Medulla oblongata (tissue), 1 donor: ENCODE results near the gene RAX.

ENCODE experiments used
- DNase-seq: peaks from one replicate; pipeline ENCODE4 v3.0.0-alpha.2; 2015; ENCODE audit errors: extremely low spot score

Gene RAX

GRCh38 chr18:59246796-59247195 lies 26.5 kb downstream of the RAX start:
- no peak for DNase-seq

GRCh38 chr18:59242906-59243305 lies 30.3 kb downstream of the RAX start:
- DNase-seq, result no peak

GRCh38 chr18:59239642-59240041 lies 33.6 kb downstream of the RAX start:
- DNase-seq, result no peak

- DNase-seq, result no peak
Measured at GRCh38 chr18:59238385-59238784, 34.9 kb downstream of the RAX start.

GRCh38 chr18:59233017-59233410 lies 40.2 kb downstream of the RAX start:
- DNase-seq, result no peak

- no peak for DNase-seq
Measured at GRCh38 chr18:59232309-59233016, 40.8 kb downstream of the RAX start.

- DNase-seq, result no peak
Measured at GRCh38 chr18:59231877-59232276, 41.4 kb downstream of the RAX start.

GRCh38 chr18:59231114-59231513 lies 42.1 kb downstream of the RAX start:
- DNase-seq, result no peak

- no peak for DNase-seq
Measured at GRCh38 chr18:59229701-59230443, 43.4 kb downstream of the RAX start.

- DNase-seq, result no peak
Measured at GRCh38 chr18:59229191-59229590, 44.1 kb downstream of the RAX start.

GRCh38 chr18:59228351-59228750 lies 44.9 kb downstream of the RAX start:
- DNase-seq, result no peak

- no peak for DNase-seq
Measured at GRCh38 chr18:59222341-59222740, 50.9 kb downstream of the RAX start.

- DNase-seq, result no peak
Measured at GRCh38 chr18:59220784-59221765, 52.2 kb downstream of the RAX start.

GRCh38 chr18:59220164-59220783 lies 53.0 kb downstream of the RAX start:
- DNase-seq, result no peak

GRCh38 chr18:59219672-59220163 lies 53.5 kb downstream of the RAX start, which contains the start of gene GRP:
GRP (plus strand) TSS chr18:59220158; CDS start chr18:59220266, 108 bp downstream.
- DNase-seq, result no peak

GRCh38 chr18:59218018-59218417 lies 55.2 kb downstream of the RAX start:
- DNase-seq, result no peak
